CD4-positive, alpha-beta T cell treated with Interleukin-12 subunit alpha and Interleukin-12 subunit beta, for 1 hour (primary cell): Measurements from ENCODE around the gene SLC10A3.
"Not testable (repeated sequence)": the region's sequence is repeated elsewhere in the genome, so short reads cannot be mapped to it uniquely, and the experiment has no call there.

Experiments
- DNase-seq: peaks from one replicate; pipeline ENCODE4 v3.0.0-alpha.2; 2020

SLC10A3 gene

DNA sequence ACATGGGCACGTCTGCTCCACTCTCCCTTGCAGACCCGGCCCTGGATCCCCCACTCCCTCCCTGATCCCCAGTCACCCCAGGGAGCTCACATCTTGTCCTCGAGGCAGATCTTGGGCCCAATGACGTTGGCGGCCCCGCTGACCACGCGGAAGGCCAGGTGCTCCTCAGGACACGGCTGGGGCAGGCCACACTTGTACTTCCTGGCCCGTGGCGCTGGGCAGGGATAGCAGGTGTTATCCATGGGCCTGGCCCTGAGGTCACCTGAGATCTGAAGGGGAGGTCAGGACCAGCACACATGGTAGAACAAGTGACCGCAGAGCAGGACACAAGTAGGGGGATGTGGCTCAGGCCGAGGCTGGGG lies 17.9 kb upstream of the SLC10A3 start:
- DNase-seq = no peak

- no peak for DNase-seq
Measured at GRCh38 chrX:154507673-154508383, 17.4 kb upstream of the SLC10A3 start.

DNA sequence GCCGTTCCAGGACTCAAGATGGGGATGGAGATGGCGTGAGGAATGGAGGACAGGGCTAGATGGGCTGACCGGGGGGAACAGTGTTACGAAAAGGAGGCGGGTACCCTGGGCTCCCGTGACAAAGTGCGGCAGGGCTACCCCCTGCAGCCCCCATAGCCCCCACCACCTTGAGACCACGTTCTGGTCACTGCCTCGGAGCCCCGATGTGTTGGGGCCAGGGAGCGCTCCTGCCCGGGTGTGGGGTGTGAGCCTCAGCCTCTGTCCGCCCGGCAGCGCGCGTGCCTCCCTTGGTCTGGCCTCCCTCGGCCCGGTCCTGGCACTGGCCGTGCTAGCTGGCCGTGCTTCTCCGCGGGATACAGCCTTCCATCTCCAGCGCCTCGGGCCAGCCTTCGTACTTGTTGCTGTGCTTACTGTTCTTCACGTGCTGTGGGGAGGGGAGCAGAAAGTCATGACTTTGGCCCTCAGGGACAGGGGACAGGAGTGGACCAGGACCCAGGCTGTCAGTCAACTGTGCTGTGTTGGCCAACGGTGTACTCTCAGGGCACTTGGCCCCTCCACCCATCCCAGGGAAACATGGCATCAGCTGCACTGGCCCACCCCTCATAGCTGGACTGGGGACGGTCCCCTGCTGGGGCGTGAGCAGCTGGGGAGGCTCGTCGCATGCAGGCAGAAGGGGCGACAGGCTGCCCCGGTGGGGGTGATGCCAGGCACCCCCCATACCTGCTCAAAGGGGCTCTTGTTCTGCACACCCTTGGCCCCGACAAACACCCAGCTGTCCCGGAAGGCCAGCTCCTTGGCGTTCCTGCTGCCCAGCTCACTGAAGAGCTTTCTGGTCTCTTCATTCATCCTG lies 16.3 kb upstream of the SLC10A3 start:
- DNase-seq = no peak

- DNase-seq = no peak
Measured at GRCh38 chrX:154505734-154506133, 15.3 kb upstream of the SLC10A3 start.

- DNase-seq = no peak
Measured at GRCh38 chrX:154502989-154503388, 12.6 kb upstream of the SLC10A3 start.

DNA sequence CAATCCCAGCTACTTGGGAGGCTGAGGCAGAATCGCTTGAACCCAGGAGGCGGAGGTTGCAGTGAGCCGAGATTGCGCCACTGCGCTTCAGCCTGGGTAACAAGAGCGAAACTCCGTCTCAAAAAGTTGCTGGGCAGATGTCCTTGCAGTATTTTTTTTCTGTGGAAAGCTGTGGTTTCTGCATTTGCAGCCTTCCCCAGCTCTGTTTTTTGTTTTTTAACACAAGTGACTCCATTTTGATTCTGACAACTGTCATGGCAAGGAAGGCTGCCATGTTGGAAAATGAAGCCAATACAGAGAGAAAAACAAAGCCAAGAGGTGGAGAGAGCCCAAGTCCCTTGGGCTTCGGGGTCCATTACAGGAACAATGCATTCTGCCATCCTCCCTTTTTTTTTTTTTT lies 11.7 kb upstream of the SLC10A3 start:
- DNase-seq = no peak

- not testable (repeated sequence) for DNase-seq
Measured at GRCh38 chrX:154501423-154501822, 11.0 kb upstream of the SLC10A3 start.

DNA sequence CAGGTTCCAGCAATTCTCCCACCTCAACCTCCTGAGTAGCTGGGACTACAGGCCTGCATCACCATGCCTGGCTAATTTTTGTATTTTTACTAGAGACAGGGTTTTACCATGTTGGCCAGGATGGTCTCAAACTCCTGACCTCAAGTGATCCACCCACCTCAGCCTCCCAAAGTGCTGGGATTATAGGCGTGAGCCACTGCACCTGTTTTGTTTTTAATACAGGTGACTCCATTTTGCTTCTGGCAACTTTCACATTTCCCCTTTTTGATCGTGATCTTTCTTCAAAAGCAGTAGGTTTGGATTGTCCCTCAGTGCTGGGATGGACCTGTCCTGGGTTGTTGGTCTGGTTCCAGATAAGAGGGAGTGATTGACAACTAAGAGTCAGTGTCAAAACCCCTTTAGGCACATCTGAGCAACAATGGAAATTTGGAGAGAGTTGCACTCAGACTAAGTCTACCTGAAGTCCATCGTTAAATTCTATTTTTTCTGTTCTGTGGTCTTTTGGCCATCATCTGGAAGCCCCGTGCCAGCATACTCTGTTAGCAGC lies 6.2 kb upstream of the SLC10A3 start:
- DNase-seq = not testable (repeated sequence)

GRCh38 chrX:154495472-154495922 lies 5.1 kb upstream of the SLC10A3 start:
- DNase-seq = no peak

DNA sequence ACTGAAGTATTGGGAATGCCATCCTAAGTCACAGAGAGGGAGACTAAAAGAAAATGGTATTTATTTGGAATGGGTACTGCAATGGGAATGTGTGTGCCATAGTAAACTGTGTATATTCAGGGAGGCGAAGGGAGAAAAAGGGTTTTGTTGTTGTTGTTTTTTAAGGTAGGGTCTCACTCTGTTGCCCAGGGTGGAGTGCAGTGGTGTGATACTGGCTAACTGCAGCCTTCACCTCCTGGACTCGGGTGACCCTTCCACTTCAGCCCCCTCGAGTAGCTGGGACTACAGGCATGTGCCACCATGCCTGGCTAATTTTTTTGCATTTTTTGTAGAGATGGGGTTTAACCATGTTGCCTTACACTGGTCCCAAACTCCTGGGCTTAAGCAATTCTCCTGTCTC lies 4.3 kb upstream of the SLC10A3 start:
- DNase-seq = no peak

DNA sequence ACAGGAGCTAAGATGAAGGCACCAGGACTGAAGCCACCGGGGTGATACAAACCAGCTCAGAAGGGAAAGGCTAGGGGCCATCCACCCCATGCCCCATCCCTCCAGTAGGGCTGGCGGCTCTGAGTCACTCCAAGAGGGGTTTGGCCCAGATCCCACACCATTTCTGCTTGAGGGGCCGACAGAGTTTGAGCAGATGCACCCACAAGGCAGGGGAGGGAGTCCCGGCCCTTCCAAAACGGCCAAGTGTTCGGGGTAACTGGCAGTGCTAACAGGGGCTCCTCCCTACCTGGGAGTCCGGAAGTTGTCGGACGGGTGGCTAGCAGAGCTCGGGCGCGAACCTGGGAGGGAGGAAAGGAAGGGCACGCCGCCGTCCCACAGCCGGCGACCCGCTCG lies 412 bp downstream of the SLC10A3 start:
- DNase-seq = no peak

DNA sequence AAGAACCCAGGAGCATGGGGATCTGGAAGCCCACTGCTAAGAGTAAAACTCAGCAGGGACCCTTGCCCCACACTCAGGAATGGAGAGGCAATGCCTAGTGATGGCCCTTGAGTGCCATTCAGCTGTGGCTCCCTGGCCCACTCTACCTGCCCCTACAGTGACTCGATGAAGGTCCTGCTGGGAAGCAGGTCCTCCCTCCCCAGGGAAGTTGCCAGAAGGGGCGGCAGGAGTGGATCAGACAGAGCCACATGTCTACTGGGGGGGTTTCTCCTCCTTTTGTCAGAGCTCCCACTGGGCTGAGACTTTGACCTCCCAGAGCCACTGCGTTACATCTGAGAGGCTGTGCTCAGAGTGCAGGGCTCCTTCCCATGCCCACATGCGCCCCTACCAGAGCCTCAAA lies 1.2 kb downstream of the SLC10A3 start:
- no peak for DNase-seq

GRCh38 chrX:154488336-154489075 lies 1.9 kb downstream of the SLC10A3 start:
- DNase-seq = no peak

GRCh38 chrX:154487518-154488290 lies 2.7 kb downstream of the SLC10A3 start:
- DNase-seq = no peak

DNA sequence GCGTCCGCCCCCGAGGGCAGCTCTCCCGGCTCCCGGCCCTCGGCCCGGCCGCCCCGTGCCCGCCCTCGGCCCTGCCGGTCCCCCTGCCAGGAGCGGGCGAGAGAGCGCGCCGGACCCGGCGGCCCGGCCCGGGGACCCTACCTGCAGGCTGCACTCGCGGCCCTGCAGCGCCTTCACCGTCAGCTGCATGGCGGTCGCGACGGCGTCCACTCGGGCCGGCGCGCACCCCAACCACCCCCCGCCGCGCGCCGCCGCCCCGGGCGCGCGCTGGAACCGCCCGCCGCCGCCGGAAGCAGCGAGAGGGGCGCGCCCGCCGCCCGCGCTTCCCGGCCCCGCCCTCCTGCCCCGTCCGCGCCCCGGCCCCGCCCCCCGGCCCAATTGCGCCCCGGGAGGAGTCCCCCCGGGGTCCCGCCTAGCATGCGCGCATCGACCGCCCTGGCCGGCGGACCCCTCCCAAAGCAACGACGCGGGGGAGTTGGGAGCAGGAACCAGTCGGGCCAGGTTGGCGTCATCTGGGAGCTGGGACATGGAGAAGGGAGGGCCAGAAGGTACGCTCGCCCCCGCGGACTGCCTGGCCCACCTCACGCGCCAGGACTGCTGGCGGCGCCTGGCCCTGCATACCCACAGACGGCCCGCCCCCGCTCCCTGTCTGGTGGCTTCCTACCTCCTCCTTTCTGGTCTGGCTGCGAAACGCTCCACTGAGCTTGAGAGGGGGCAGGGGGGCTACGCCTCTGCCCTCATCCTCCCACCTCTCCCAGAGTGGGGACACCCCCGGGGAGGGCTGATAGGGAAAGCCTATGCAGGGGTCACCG lies 3.8 kb downstream of the SLC10A3 start, which contains the start of gene UBL4A:
TSS of gene UBL4A (minus strand) at position 220 of the 812 bp plus-strand sequence. CDS start at position 189, 31 bp downstream.
- peak; percentile 70 for DNase-seq

DNA sequence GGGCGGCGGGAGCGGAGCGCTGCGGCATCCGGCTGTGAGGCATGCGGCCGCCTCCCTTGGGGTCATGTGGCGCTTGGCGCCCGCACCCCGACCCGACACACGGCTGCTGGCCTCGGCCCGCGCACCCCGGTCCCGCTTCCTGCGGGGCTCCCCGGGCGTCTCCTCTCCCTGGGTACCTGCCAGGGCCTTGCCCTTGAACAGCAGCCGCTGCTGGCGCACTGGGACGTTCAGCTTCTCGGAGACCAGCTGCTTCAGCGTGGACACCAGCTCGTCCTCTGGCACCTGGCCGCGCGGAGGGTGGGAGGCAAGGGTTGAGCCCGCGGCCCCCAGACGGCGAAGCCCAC lies 4.4 kb downstream of the SLC10A3 start:
- peak; percentile 44 for DNase-seq

GRCh38 chrX:154485150-154486051 lies 5.0 kb downstream of the SLC10A3 start:
- DNase-seq = no peak

GRCh38 chrX:154484255-154485149 lies 5.9 kb downstream of the SLC10A3 start:
- no peak for DNase-seq

GRCh38 chrX:154483325-154483724 lies 7.1 kb downstream of the SLC10A3 start:
- DNase-seq = no peak
